Neural progenitor cell (in vitro differentiated cells): ENCODE data around the gene HS3ST2. TPM values are rescaled to one million over a fixed set of nuclear protein-coding genes. Genes with fewer than 3 reads are reported as not detected.

ENCODE experiments used
- DNase-seq: peaks from one replicate; pipeline ENCODE4 v3.0.0-alpha.2; 2016; ENCODE audit warnings: low spot score
- H2AFZ ChIP-seq: fragments of 200-600 bp; sonication (generic); replicated peaks from 2 replicates; pipeline ENCODE4 v1.6.1; 2016; ENCODE audit warnings: antibody characterized with exemption
- H3F3A ChIP-seq: fragments of 200-600 bp; sonication (generic); 2 replicates; pipeline ENCODE4 v1.6.1; 2016; ENCODE audit warnings: antibody characterized with exemption, low read depth
- H3K27ac ChIP-seq: fragments of 200-600 bp; sonication (generic); 2 replicates; pipeline ENCODE4 v1.5.1; 2016; ENCODE audit warnings: mild to moderate bottlenecking
- H3K27me3 ChIP-seq: fragments of 200-600 bp; sonication (generic); 2 replicates; pipeline ENCODE4 v1.6.1; 2016; ENCODE audit warnings: mild to moderate bottlenecking, moderate library complexity
- H3K36me3 ChIP-seq: fragments of 200-600 bp; sonication (generic); 2 replicates; pipeline ENCODE4 v1.5.1; 2016
- H3K4me1 ChIP-seq: fragments of 200-600 bp; sonication (generic); 2 replicates; pipeline ENCODE4 v1.6.1; 2016; ENCODE audit warnings: mixed run types
- H3K4me2 ChIP-seq: fragments of 200-600 bp; sonication (generic); 2 replicates; pipeline ENCODE4 v1.6.1; 2016
- H3K4me3 ChIP-seq: fragments of 200-600 bp; sonication (generic); 2 replicates; pipeline ENCODE4 v1.5.1; 2016
- H3K79me2 ChIP-seq: fragments of 200-600 bp; sonication (generic); 2 replicates; pipeline ENCODE4 v1.6.1; 2016; ENCODE audit warnings: low read depth
- H3K9ac ChIP-seq: fragments of 200-600 bp; sonication (generic); 2 replicates; pipeline ENCODE4 v1.6.1; 2016
- H3K9me3 ChIP-seq: fragments of 200-600 bp; sonication (generic); 2 replicates; pipeline ENCODE4 v1.5.1; 2016; ENCODE audit warnings: low read depth
- H4K20me1 ChIP-seq: fragments of 200-600 bp; sonication (generic); 2 replicates; pipeline ENCODE4 v1.6.1; 2016; ENCODE audit warnings: low read depth
- H3K27ac Mint-ChIP-seq: 3 replicates; pipeline ENCODE4 v1.8.0; 2021; ENCODE audit warnings: mixed read lengths
- H3K27me3 Mint-ChIP-seq: 2 replicates; pipeline ENCODE4 v1.8.0; 2022; ENCODE audit warnings: low read depth, mild to moderate bottlenecking, inconsistent platforms, moderate library complexity, mixed read lengths; ENCODE audit not compliant: insufficient read depth
- H3K36me3 Mint-ChIP-seq: 3 replicates; pipeline ENCODE4 v1.8.0; 2021; ENCODE audit warnings: mixed read lengths
- H3K4me1 Mint-ChIP-seq: 3 replicates; pipeline ENCODE4 v1.8.0; 2021; ENCODE audit warnings: mixed read lengths
- H3K4me3 Mint-ChIP-seq: 3 replicates; pipeline ENCODE4 v1.8.0; 2021; ENCODE audit warnings: mild to moderate bottlenecking, moderate library complexity, mixed read lengths
- H3K9me3 Mint-ChIP-seq: 3 replicates; pipeline ENCODE4 v1.8.0; 2020; ENCODE audit warnings: mixed read lengths
- EZH2 ChIP-seq: fragments of 200-600 bp; sonication (generic); IDR thresholded peaks from 2 replicates; pipeline ENCODE4 v1.6.1; 2017; ENCODE audit warnings: antibody characterized with exemption, mild to moderate bottlenecking, moderate library complexity
- EZH2phosphoT487 ChIP-seq: fragments of 200-600 bp; sonication (generic); IDR thresholded peaks from 2 replicates; pipeline ENCODE4 v1.6.1; 2017; ENCODE audit warnings: antibody characterized with exemption
- total RNA-seq: library from RNA; depleted of rRNA; stranded (reverse); fragments of >200 nt; gene quantifications from 2 replicates; pipeline ENCODE4 v1.2.3, GENCODE V29; 2015; ENCODE audit warnings: low replicate concordance
- TF ChIP-seq, protein P1 (sequence below): fragments of 200-600 bp; sonication (generic); IDR thresholded peaks from 2 replicates; pipeline ENCODE4 v1.5.1; 2017; ENCODE audit warnings: antibody characterized with exemption, mild to moderate bottlenecking

The HS3ST2 gene
- total RNA-seq, 1 donor from 2014 or later, result not detected

DNA sequence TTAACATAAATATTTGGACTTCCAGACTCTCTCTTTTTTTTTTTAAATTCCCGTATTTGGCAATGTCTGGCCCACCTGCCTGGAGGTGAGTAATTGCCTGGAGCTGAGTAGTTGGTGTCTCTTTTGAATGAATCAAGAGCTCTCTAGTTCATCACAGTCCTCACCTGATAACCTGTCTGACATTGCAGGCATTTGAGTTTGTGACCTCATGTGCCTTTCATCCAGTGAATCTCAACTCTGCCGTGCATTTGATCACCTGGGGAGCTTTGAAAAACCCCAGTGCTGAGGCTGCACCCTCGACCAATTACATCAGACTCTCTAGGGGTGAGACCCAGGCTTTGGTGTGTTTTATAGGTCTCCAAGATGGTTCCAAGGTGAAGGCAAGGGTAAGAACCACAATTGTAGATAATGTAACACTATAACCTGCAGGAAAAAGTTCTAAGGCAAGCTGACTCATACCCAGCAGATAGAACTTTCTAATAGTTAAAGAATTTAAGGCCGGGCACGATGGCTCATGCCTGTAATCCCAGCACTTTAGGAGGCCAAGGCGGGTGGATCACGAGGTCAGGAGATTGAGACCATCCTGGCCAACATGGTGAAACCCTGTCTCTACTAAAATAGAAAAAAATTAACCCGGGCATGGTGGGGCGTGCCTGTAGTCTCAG is 24.5 kb upstream of the HS3ST2 start:
- no peaks in the 10 kb centered on the region for H3K79me2 ChIP-seq
- H2AFZ ChIP-seq, result no peak overlapping the region
- H3K27ac ChIP-seq, result no peak overlapping the region
- no peak overlapping the region for H3K27ac Mint-ChIP-seq
- H4K20me1 ChIP-seq, result no peaks in the 10 kb centered on the region
- no peak overlapping the region for H3K4me2 ChIP-seq
- H3F3A ChIP-seq, result no peaks in the 10 kb centered on the region
- no peak for TF ChIP-seq EZH2
- TF ChIP-seq EZH2phosphoT487, result no peak
- no peaks in the 10 kb centered on the region for H3K9me3 ChIP-seq
- no peaks in the 10 kb centered on the region for H3K4me1 Mint-ChIP-seq
- no peak overlapping the region for H3K9ac ChIP-seq
- H3K27me3 ChIP-seq, result no peaks in the 10 kb centered on the region
- H3K4me3 Mint-ChIP-seq, result no peak overlapping the region
- no peaks in the 10 kb centered on the region for H3K36me3 Mint-ChIP-seq
- no peaks in the 10 kb centered on the region for H3K36me3 ChIP-seq
- no peak overlapping the region for H3K4me3 ChIP-seq
- H3K9me3 Mint-ChIP-seq, result peaks cover 4% of the 10 kb centered on the region
- no peak for DNase-seq
- peaks cover 3% of the 10 kb centered on the region for H3K27me3 Mint-ChIP-seq
- H3K4me1 ChIP-seq, result no peaks in the 10 kb centered on the region

DNA sequence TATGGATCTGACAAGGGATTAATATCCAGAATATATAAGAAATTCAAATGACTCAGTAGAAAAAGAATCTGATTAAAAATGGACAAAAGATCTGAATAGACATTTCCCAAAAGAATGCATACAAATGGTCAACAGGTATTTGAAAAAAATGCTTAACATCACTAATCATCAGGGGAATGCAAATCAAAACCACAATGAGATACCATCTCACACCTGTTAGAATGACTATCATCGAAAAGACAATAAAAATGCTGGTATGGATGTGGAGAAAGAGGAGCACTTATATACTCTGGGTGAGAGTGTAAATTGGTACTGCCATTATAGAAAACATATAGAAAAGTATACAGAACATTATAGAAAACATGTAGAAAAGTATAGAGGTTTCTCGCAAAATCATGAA is 16.4 kb upstream of the HS3ST2 start:
- no peaks in the 10 kb centered on the region for H3K27me3 Mint-ChIP-seq
- no peak overlapping the region for H3K4me3 Mint-ChIP-seq
- Histone ChIP-seq H3F3A (no peaks in the 10 kb centered on the region), H3K4me2 (no peak overlapping the region), H3K27ac (no peak overlapping the region), H3K9ac (no peak overlapping the region), H3K27me3 (no peaks in the 10 kb centered on the region), H3K36me3 (no peaks in the 10 kb centered on the region), H3K9me3 (no peaks in the 10 kb centered on the region), H4K20me1 (no peaks in the 10 kb centered on the region), H3K4me3 (no peak overlapping the region), H2AFZ (no peak overlapping the region), H3K79me2 (no peaks in the 10 kb centered on the region), H3K4me1 (peaks cover 7% of the 10 kb centered on the region)
- peaks cover 7% of the 10 kb centered on the region for H3K9me3 Mint-ChIP-seq
- TF ChIP-seq, protein P1, sequence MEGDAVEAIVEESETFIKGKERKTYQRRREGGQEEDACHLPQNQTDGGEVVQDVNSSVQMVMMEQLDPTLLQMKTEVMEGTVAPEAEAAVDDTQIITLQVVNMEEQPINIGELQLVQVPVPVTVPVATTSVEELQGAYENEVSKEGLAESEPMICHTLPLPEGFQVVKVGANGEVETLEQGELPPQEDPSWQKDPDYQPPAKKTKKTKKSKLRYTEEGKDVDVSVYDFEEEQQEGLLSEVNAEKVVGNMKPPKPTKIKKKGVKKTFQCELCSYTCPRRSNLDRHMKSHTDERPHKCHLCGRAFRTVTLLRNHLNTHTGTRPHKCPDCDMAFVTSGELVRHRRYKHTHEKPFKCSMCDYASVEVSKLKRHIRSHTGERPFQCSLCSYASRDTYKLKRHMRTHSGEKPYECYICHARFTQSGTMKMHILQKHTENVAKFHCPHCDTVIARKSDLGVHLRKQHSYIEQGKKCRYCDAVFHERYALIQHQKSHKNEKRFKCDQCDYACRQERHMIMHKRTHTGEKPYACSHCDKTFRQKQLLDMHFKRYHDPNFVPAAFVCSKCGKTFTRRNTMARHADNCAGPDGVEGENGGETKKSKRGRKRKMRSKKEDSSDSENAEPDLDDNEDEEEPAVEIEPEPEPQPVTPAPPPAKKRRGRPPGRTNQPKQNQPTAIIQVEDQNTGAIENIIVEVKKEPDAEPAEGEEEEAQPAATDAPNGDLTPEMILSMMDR, result no peak
- TF ChIP-seq EZH2phosphoT487 (no peak), EZH2 (no peak)
- peaks cover 5% of the 10 kb centered on the region for H3K4me1 Mint-ChIP-seq
- H3K27ac Mint-ChIP-seq, result no peak overlapping the region
- H3K36me3 Mint-ChIP-seq, result no peaks in the 10 kb centered on the region
- DNase-seq, result no peak

DNA sequence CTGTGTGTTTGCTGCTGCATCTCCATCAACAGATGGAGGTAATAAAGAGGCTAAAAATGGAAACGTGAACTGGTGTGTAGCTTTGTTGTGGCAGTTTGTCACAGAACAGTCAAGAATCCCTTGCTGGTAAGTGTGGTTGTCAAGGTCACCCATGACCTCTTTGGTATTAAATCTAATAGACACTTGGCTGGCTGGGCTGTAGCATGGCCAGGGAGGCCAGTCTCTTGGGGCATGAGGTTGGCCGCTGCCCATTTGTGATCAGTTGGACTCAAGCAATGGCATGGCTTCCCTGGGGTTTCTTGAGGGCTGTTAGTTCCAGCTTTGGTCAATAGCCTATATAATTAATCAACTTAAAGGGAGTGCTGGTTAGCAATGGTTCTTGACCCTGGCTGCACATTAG is 14.8 kb upstream of the HS3ST2 start:
- no peaks in the 10 kb centered on the region for H3K9me3 ChIP-seq
- no peaks in the 10 kb centered on the region for H4K20me1 ChIP-seq
- H3K27me3 ChIP-seq, result no peaks in the 10 kb centered on the region
- Mint-ChIP-seq H3K27ac (no peak overlapping the region), H3K4me1 (peaks cover 10% of the 10 kb centered on the region), H3K27me3 (peaks cover 4% of the 10 kb centered on the region), H3K4me3 (no peak overlapping the region), H3K36me3 (no peaks in the 10 kb centered on the region), H3K9me3 (peaks cover 3% of the 10 kb centered on the region)
- H3K4me1 ChIP-seq, result peaks cover 7% of the 10 kb centered on the region
- H2AFZ ChIP-seq, result no peak overlapping the region
- H3K4me2 ChIP-seq, result no peak overlapping the region
- H3K36me3 ChIP-seq, result no peaks in the 10 kb centered on the region
- no peak overlapping the region for H3K27ac ChIP-seq
- no peaks in the 10 kb centered on the region for H3F3A ChIP-seq
- no peak overlapping the region for H3K4me3 ChIP-seq
- no peak overlapping the region for H3K9ac ChIP-seq
- DNase-seq, result no peak
- H3K79me2 ChIP-seq, result no peaks in the 10 kb centered on the region
- TF ChIP-seq EZH2phosphoT487 (no peak), EZH2 (no peak)
- TF ChIP-seq, protein P1, result no peak

DNA sequence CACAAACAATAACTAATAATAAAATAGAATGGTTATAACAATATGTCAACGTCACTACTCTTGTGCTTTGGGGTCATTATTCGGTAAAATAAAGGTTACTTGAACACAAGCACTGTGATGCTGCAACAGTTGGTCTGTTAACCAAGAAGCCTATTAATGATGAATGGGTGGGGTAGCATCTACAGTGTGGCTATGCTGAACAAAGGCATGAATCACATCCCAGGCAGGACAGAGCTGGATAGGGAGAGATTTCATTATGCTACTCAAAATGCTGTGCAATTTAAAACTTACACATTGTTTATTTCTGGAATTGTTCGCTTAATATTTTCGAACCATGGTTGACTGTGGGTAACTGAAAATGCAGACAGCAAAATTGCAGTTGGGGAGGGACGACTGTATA is 9.1 kb upstream of the HS3ST2 start:
- Histone ChIP-seq H3K27me3 (peaks cover 6% of the 10 kb centered on the region), H3K4me1 (no peaks in the 10 kb centered on the region), H2AFZ (no peak overlapping the region), H3K4me2 (no peak overlapping the region), H3K4me3 (no peak overlapping the region), H3K9ac (no peak overlapping the region), H3K36me3 (no peaks in the 10 kb centered on the region), H3F3A (no peaks in the 10 kb centered on the region), H3K9me3 (no peaks in the 10 kb centered on the region), H3K27ac (no peak overlapping the region), H4K20me1 (no peaks in the 10 kb centered on the region), H3K79me2 (no peaks in the 10 kb centered on the region)
- Mint-ChIP-seq H3K27me3 (peaks cover 7% of the 10 kb centered on the region), H3K4me1 (peaks cover 5% of the 10 kb centered on the region), H3K27ac (no peak overlapping the region), H3K9me3 (no peaks in the 10 kb centered on the region), H3K36me3 (no peaks in the 10 kb centered on the region), H3K4me3 (no peak overlapping the region)
- no peak for TF ChIP-seq EZH2
- DNase-seq, result no peak
